Stimulated activated CD4-positive, alpha-beta T cell treated with anti-CD3 and anti-CD28 coated beads, Interleukin-4, amount 100 ng/mL, for 24 hours (primary cell): ENCODE measurements around the gene RIPOR1.

Experiments used
- DNase-seq: peaks from one replicate; pipeline ENCODE4 v3.0.0-alpha.2; 2020

Gene RIPOR1

DNA sequence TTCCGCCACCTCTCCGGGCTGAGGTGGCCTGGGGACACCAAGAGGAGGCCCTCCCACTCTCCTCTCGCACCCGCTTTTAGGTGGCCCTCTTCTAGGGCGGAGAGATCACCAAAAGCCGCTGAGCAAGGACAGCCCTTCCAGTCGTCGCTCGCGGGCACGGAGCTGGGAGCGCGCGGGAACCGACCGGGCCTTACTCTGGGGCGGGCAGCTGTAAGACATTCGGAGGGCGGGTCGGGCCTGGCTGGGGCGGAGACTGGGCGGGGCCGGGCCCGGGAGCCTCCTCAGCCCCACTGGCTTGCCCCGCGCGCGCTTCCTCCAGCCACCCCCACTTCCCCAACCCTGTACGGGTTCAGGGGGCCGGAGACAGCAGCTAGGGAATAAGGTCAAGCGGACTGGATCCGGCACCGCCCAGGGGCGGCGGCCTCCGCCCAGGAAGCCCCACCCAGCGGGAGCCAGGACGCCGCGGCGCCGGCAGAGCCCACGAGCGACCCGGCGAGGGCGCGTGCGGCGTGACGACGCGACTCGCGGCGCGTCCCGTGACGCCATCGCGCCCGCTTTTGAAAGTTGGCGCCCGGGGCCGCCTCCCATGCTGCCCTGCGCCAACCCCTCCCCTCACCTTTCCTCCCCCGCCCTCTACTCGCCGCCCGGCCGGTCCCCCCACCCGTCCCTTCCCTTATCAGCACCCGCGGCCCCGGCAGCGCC is 33.3 kb downstream of the RIPOR1 start:
- DNase-seq = peak; percentile 95

DNA sequence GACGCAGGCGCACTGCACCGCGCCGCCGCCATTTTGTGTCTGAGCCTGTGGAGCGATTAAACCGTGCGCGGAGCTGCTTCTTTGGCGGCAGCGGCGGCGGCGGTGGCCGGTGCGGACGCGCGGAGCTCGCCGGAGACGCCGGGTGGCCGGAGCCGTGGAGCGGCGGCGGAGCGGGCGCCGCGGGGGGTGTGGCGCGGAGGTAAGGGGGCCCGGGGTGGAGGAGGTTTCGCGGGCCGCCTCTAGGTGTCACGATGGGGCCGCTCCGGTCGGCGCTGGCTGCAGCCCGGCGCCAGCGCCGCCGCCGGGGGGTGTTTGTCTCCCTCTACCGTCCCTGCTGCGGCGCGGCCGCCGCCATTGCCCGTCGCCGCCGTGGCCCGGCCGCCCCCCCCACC is 33.9 kb downstream of the RIPOR1 start, which contains the start of gene CTCF:
TSS of gene CTCF (plus strand) at position 1 of the 392 bp plus-strand sequence. CDS start 48,307 bp downstream, outside the sequence.
- DNase-seq = peak; percentile 82

DNA sequence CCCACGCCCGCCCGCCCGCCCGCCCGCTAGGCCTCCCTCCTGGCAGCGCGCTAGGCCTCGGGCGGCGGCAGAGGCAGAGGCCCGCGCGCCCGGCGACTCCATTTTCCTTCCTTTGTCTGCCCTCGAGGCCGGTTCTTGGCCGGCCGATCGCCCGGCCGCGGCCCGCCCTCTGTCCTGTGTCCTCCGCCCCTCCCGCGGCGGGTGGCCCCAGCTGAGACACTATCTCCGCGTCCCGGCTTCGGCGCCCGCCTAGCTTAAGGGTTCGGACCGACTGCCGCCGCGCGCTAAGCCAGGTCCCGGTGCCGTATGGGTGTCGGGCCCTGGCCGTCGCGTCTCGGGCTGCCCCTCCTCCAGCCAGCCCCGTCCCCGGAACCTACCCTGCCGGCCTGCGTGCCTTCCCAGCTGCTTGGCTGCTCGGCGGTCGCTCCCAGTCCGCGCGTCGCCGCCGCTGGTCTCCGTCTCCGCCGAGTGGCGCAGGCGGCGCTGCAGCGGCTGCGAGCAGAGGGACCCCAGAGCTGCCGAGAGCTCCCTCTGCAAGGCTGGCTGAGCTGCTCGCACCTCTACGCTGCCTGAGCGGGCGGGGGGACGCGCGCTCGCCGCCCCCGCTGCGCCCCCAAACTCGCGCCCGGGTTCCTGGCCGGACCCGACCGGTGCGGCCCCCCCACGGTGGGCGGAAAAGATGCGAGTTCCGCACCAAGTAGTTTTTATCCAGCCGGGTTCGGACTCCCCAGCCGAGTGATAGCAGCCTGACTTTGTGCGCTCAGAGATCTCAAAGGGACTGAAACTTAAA is 34.5 kb downstream of the RIPOR1 start:
- peak; percentile 55 for DNase-seq

DNA sequence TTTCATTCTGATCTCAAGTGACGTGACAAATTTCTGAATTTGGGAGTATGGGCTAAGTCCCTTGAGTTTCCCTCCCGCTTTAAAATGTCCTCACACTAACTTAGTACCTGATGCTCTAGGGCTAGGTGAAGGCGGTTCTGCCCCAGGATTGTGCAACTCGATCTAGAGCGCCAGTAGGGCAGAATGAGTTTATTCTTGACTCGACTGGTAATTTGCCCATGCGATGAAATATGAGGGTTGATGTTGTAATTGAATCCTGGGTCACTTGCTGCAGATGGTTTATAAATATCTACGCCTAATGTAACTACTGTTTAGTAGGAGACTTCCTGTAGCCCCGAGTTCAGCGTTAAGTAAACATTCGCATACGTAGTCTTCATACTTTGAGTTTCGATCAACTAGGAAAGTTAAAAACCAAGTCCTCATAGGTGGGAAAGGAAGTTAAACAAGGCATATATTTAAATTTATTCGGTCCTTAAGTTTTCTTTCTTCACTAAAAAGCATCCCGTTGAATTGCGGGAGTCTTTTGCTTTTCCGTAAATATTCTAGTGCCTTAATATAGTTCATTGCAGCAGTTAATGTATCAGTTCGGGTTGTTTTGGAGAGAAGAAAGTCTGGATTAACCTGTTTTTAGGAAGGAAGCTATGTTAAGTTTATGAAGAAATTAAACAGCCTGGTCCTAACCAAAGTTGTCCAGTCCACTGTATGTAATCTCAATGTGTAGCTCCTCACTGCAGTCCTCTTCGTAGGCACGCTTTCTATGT is 35.3 kb downstream of the RIPOR1 start:
- DNase-seq = peak; percentile 38

DNA sequence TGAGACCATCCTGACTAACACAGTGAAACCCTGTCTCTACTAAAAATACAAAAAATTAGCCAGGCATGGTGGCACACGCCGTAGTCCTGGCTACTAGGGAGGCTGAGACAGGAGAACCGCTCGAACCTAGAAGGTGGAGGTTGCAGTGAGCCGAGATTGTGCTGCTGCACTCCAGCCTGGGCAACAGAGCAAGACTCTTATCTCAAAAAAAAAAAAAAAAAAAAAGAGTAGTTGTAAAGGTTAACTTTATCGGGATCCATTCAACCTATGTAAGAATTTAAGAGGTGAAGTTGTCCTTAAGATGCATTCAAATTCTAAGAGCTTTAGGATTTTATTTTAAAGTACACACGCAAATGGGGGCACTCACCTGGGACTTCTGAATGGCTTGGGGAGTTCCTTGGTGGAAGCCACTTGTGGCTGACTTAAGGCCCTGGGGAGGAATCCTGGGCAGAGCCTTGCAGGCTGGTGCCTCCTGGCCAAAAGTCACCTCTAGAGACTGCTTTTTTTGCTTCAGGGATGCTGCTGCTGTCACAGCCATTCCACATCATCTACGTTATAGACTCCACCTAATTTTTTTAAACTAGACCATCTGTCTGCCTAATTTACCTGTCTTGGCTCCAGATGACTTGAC is 37.0 kb downstream of the RIPOR1 start:
- no peak for DNase-seq

DNA sequence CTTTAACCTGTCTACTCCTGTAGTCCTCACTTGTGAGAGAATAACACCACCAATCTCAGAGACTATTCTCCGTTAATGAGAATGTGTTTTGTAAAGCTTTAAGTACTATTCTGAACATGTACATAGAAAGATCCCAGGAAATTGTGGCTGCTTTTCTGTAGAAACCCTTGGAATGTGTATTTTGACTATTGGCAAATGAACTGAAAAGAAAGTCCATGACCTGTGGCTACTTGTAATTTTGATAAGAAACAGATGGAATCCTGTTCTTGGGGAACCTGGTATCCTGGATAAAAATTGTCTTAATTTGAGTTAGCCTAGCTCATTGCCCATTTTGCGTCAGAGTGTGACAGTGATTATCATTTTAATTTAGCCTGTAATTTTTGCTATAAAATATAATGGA is 42.8 kb downstream of the RIPOR1 start:
- no peak for DNase-seq

DNA sequence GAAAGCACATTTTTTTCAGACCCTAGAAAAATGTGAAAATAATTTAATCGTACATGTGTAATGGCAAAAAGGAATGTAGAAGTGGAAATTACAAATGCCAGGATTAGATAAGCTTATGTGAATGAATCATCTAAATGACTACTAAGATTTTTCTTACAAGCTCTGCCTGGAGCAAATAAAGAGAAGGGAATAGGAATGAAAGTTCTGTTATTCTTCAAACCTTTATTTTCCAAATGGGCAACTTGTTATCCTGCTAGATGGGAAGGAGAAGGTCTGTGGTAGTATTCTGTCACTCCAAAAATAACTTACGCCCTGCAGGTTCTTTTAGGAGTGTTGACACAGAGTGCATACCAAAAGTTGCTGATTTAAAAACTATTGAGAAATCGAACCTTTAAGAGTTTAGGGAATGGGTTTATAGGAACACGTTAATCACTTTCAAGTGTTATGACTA is 43.4 kb downstream of the RIPOR1 start:
- DNase-seq = no peak

DNA sequence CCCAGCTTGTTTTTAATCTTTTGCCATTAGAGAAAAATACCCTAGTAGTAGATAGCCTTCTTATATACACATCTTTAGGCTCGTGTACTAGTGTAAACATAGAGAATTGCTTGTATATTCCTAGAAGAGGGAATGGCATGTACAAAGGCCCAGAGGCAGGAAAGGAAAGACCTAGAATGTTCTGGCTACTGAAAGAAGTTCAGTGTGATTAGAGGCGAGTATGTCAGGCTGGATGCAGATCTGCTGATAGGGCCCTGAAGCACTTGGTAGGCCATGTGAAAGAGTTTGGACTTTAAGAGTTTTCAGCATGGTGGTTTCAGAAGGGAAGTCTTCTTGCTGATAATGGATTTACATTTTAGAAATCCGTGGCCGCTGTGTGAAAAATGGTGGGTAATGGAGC is 51.1 kb downstream of the RIPOR1 start:
- no peak for DNase-seq

DNA sequence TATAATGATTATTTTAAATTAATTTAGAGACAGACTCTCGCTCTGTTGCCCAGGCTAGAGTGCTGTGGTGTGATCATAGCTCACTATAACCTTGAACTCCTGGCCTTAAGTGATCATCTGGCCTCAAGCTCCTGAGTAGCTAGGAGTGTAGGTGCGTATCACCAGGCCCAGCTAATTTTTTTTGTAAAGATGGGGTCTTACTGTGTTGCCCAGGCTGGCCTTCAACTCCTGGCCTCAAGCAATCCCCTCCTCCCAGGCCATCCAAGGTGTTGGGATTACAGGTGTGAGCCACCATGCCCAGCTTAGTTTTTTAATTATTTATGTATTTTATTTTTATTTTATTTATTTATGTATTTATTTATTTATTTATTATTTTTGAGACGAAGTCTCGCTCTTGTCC is 51.6 kb downstream of the RIPOR1 start:
- no peak for DNase-seq

DNA sequence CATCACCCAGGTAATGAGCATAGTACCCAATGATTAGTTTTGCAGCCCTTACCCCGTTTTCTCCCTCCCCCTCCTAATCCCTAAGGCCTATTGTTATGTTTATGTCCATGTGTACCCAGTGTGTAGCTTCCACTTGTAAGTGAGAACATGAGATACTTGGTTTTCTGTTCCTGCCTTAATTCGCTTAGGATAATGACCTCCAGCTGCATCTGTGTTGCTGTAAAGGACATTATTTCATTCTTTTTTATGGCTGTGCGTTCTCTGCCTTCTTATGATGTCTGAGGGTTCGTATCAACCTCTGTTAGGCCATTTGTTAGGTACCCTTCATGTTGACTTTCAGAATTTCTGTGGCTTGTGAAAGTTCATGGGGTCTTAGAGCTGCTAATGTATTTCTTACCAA is 64.7 kb downstream of the RIPOR1 start:
- DNase-seq = no peak

DNA sequence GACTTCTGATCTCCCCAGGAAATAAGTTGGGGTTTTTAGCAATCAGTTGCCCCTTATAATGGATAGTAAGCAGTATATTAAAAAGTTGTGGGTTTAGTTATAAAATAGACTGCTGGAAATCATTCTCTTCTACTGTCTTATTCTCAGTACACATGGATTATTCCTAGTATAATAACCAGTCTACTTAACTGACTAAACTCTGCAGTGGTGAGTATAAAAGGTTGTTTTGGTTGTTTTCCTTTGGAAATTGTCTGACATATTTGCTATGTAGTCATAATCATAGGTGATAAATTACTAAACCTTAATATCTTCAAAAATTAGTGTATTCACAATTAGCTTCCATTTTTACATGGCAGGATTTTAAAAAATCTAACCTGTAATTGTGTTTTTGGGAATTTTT is 65.1 kb downstream of the RIPOR1 start:
- DNase-seq = no peak

DNA sequence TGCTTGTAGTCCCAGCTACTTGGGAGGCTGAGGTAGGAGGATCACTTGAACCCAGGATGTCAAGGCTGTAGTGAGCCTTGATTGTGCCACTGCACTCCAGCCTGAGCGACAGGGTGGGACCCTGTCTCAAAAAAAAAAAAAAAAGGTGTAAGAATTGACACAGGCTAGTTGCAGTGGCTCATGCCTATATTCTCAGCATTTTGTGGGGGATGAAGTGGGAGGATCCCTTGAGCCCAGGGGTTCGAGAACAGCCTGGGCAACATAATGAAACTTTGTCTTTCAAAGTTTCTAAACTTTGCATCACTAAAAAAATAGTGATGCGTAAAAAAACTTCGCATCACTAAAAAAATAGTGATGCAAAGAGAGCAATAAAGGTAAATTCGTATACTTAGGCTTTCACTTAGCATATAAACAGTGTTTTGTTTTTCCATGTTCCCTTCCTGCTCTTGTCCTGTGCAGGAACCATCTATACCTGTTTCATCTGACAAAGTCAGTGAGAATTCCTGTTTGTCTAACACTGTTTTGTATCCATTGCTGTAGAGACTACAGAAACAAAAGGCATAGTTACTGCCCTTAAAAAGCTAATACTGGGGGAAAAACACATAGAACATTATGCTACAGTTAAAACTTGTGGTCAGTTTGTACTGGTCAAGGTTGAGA is 65.8 kb downstream of the RIPOR1 start:
- DNase-seq = no peak

DNA sequence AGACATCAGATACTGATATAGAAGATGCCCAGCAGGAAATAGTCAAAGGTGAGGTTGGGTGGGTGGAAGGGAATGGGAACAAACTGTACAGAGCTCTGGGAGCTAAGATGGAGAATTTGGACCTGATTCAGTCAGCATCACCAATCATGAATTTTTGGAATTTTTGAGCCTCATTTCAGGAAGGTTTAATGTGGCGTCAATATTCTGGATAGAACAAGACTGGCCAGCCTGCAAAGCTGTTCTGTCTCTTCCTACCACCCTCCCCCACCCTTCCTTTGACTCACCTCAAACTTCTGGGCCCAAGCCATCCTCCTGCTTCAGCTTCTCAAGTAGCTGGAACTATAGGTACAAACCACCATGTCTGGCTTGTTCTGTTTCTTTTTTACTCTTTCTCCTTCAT is 66.3 kb downstream of the RIPOR1 start:
- DNase-seq = no peak
